GM04504 (cell line): ENCODE data around the gene KIF19.
"Not testable (repeated sequence)": the region's sequence is repeated elsewhere in the genome, so short reads cannot be mapped to it uniquely, and the experiment has no call there.

Experiments used
- DNase-seq: peaks from one replicate; pipeline ENCODE4 v3.0.0-alpha.2; 2012; ENCODE audit warnings: low read depth

Gene KIF19

DNA sequence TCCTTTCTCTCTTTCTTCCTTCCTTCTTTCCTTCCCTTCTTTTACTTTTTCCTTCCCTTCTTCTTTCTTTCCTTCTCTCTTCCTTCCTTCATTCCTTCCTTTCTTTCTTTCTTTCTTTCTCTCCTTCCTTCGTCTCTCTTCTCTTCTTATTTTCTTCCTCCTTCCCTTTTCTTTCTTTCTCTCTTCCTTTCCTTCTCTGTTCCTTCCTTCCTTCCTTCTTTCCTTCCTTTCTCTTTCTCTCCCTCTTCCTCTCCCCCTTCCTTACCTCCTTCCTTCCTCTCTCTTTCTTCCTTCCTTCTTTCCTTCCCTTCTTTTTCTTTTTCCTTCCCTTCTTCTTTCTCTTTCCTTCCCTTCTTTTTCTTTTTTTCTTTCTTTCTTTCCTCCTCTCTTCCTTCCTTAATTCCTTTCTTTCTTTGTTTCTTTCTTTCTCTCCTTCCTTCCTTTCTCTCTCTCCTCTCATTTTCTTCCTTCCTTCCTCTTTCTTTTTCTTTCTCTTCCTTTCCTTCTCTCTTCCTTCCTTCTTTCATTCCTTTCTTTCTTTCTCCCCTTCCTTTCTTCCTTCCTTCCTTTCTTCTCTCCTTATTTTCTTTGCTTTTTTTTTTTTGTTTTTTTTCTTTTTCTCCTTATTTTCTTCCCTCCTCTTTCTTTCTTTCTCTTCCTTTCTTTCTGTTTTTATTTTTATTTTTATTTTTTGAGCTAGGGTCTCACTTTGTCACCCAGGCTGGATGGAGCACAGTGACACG, 64.1 kb downstream of the KIF19 start:
- no peak for DNase-seq

DNA sequence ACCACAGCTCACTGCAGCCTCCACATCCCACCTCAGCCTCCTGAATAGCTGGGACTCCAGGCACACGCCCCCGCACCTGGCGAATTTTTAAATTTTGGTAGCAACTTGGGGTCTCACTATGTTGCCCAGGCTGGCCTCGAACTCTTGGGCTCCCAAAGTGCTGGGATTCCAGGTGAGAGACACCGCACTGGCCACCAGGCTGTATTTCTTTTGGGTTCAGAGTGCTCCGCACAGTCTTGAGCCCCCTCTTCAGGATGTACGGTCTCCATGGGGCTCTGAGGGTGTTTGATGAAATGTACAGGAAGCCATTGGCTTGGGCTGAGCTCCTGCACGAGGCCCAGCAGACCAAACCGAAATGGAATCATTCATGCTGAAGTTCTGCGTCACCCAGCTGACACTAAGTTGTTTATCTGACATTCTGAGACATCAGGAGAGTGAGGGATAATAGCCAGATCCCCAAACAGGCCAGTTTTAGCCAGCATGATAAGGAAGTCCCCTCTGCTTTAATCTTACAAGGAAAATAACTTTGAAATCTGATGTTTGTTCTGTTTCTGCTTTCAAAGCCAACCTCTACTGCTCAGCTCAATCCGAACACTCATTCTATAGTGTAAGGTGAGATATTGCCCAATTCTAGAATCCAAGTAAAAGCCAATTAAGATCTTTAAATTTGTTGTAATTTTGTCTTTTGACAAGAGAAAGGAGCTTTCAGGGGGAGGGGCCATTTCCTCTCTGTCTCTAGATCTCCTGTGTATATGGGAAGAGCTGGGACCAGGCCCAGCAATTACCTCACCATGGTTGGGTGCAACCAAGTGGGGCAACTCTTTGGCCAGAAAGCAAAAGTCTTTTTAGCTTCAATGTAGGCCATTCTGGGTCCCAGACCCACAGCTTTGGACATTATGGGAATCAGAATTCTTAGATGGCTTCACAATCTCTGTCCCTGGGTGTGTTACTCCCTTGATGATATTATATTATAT, 64.9 kb downstream of the KIF19 start:
- no peak for DNase-seq

GRCh38 chr17:74391771-74392170, 65.7 kb downstream of the KIF19 start:
- DNase-seq, result no peak

- DNase-seq, result no peak
These were observed 66.8 kb downstream of the KIF19 start for GRCh38 chr17:74392848-74393247.

DNA sequence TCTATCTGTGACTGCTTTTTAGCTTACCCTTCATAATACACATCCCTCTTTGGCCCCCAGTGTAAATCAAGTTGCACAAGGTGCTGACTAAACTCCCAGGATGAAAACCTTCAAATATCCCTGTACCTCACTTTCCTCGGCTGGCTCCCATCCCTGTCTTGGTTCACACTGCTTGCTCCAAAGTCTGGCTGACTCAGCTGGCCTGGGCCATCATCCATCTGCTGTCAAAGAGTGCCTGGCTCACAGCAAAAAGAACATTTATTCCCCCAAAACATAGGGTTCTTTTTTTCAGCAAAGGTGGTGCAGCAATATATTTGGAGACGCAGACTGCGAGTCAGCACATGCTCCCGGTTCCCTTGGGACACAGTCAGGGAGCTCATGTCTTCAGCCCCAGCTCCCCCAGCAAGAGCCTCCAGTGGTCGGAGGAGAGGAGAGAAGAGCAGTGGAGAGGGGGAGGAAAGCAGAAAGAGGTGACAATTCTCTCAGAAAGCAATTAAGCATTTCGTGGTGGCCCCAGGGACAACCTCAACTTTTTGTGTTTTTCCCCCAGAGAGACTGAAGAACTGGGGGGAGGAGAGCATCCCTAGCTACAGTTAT, 67.4 kb downstream of the KIF19 start:
- no peak for DNase-seq

GRCh38 chr17:74394275-74394950, 68.4 kb downstream of the KIF19 start:
- DNase-seq, result no peak

DNA sequence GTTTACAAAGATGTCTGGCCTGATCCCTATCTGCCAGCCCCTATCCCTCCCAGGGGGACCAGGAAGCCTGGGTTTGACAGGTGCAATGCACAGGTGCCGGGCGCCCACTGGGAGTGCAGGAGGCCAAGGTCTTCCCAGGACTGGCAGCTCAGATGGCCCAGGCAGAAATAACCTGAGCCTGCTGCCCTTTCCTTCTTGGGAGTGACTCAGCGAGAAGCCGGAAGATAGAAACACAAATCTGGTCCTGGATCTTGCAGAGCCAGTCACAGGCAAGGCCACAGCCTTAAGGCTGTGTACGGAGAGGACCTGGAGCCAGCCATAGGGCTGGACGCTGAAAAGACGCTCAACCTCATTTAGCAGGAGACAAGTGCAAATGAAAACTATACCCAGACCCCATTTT, 69.0 kb downstream of the KIF19 start:
- DNase-seq, result no peak

DNA sequence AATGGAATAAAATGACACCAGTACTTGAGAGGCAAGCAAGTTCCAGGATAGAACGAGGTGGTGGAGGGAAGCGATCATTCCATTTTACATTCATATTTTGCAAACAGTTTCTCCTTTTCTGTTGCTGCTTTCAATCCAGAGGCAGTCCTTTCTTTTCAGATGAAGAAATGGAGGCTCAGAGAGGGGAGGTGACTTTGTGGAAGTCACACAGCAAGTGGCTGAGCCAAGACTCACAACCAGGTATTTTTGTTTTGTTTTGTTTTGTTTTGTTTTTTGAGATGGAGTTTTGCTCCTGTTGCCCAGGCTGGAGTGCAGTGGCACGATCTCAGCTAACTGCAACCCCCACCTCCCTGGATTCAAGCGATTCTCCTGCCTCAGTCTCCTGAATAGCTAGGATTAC, 70.5 kb downstream of the KIF19 start:
- no peak for DNase-seq

- no peak for DNase-seq
These were observed 76.0 kb downstream of the KIF19 start for GRCh38 chr17:74402048-74402447.

DNA sequence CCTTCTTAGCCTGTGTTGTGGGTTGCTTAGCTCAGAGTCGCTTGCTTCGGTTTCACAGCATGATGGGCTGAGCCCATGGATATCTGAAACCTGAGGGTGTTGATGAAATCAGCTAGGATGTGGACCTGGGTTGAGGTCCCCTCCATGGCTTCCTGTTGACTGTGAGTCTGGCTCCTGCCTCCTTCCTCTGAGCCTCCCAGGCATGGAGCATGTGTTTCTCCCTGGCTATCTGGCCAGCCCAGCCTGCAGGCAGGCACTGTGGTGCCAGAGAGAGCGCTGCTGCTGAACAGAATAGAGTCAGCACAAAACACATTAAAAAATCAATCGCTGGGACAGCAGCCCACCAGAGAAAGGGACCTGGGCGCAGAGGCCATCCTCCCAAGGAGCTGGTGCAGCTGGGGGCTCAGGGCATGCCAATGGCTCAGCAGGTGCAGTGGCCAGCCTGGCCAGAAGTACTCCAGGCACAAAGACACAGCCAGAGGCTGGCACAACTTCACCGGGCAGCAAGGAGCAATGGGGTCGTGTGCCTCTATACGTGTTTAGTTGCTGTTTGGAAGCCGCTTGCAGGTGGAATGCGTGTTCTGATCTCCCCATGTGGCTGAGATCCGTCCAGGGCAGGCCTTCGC, 77.6 kb downstream of the KIF19 start:
- no peak for DNase-seq

DNA sequence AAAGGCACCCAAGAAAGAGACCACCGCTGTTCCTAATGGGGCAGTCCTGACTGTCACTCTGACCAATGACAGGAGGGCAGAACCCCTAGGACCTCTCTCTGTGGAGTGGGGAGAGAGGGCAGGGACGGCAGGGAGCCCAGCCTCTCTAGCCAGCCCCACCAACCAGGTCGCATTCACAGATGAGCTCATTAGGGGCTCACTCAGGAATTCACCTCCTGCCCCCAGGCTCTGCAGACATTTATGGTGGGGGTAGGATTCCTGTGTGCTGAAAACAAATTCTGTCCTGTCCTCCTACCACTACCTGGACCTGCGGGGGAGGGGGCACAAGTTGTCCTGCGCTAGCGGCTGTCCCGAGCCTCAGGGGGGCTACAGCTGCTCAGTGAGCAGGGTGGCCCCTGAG, 78.2 kb downstream of the KIF19 start:
- no peak for DNase-seq

DNA sequence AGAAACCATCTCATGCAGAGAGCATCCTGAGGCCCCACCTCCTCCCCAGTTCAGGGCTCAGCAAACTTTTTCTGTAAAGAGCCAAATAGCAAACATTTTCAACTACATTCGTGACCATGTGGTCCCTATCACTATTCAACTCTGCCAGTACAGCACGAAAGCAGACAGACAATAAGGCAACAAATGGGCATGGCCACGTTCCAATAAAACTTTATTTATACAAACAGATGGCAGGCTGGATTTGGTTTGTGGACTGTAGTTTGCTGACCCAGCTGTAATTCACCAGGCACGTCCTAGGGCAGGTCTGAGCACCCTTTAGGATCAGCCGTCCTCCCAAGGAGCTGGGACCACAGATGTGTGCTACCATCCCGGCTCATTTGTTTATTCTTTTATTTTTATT, 78.8 kb downstream of the KIF19 start:
- no peak for DNase-seq

GRCh38 chr17:74405311-74405710, 79.3 kb downstream of the KIF19 start:
- not testable (repeated sequence) for DNase-seq
